Uterus (tissue), 4 donors: ENCODE data around the gene AP2B1. TPM values are rescaled to one million over a fixed set of nuclear protein-coding genes. Genes with fewer than 3 reads are reported as not detected.
A peak's percentile ranks its signal among the peaks of the same experiment; 100 is the strongest.
"Not testable (repeated sequence)": the region's sequence is repeated elsewhere in the genome, so short reads cannot be mapped to it uniquely, and the experiment has no call there.

Experiments
- DNase-seq, 2 donors: peaks; one replicate each; pipeline ENCODE4 v3.0.0-alpha.2; 2019 to 2020
- H3K27ac ChIP-seq, 2 donors: fragments of 200-600 bp; sonication (generic); 1 replicate in 1 of 2; 2 replicates in 1 of 2; pipeline ENCODE4 v1.5.1; 2016 to 2018
- H3K27me3 ChIP-seq, 2 donors: fragments of 200-600 bp; sonication (generic); one replicate each; pipeline ENCODE4 v1.5.1; 2018 to 2019; ENCODE audit warnings: control low read depth in 1 of 2
- H3K36me3 ChIP-seq, 2 donors: fragments of 200-600 bp; sonication (generic); one replicate each; pipeline ENCODE4 v1.5.1; 2019; ENCODE audit warnings: control low read depth in 1 of 2
- H3K4me1 ChIP-seq, 2 donors: fragments of 200-600 bp; sonication (generic); one replicate each; pipeline ENCODE4 v1.5.1; 2018 to 2019; ENCODE audit warnings: control low read depth in 1 of 2
- H3K4me3 ChIP-seq, 2 donors: fragments of 200-600 bp; sonication (generic); 1 replicate in 1 of 2; 2 replicates in 1 of 2; pipeline ENCODE4 v1.5.1; 2018 to 2019; ENCODE audit warnings: mild to moderate bottlenecking in 1 of 2
- H3K9me3 ChIP-seq, 2 donors: fragments of 200-600 bp; sonication (generic); one replicate each; pipeline ENCODE4 v1.5.1; 2019; ENCODE audit warnings: control low read depth in 1 of 2
- CTCF ChIP-seq, 4 experiments: fragments of 200-600 bp in 2 of 4; fragments of 450-650 bp in 2 of 4; sonication (generic) in 2 of 4; IDR thresholded peaks; one replicate each; pipeline ENCODE4 v1.5.1; 2016 to 2019; ENCODE audit warnings: antibody characterized with exemption in 4 of 4, mild to moderate bottlenecking in 2 of 4, moderate library complexity in 1 of 4
- POLR2A ChIP-seq, 2 donors: fragments of 450-650 bp; IDR thresholded peaks; one replicate each; pipeline ENCODE4 v1.6.1; 2016; ENCODE audit warnings: antibody characterized with exemption in 2 of 2, mild to moderate bottlenecking in 1 of 2, moderate library complexity in 1 of 2
- intact Hi-C: fragments of 100-400 bp; cut with DNase I; formaldehyde crosslinking; loops from one replicate; pipeline ENCODE4 v1.15.1; 2023; ENCODE audit warnings: low total_unique reads
- total RNA-seq, 4 donors: library from RNA; depleted of rRNA in 3 of 4; stranded (reverse); fragments of >200 nt in 3 of 4; gene quantifications; one replicate each; pipeline versions ENCODE4 v1.1.0 to v1.2.4, GENCODE V29; 2014 to 2023
- donor health status: DM: yes; HTN: yes; CAD: no.

Gene AP2B1
- total RNA-seq, 4 donors from 2014 or later = 40.7 to 124 (median 61.5) TPM

- TF ChIP-seq CTCF (IDR thresholded peaks at IDR 0.05) = no peak
- no peak for TF ChIP-seq POLR2A (IDR thresholded peaks at IDR 0.05)
- Histone ChIP-seq H3K9me3 (no peaks in the 10 kb centered on the region), H3K4me3 (no peak overlapping the region), H3K36me3 (no peaks in the 10 kb centered on the region), H3K4me1 (no peaks in the 10 kb centered on the region), H3K27ac (no peak overlapping the region), H3K27me3 (no peaks in the 10 kb centered on the region)
- intact Hi-C loops = no loop called here
- no peak for DNase-seq
Observed at GRCh38 chr17:35557353-35557752, 29.8 kb upstream of the AP2B1 start.

GRCh38 chr17:35559495-35560210 lies 27.5 kb upstream of the AP2B1 start:
- DNase-seq = no peak
- intact Hi-C loops = no loop called here
- no peak for TF ChIP-seq POLR2A (IDR thresholded peaks at IDR 0.05)
- TF ChIP-seq CTCF (IDR thresholded peaks at IDR 0.05) = no peak
- no peak overlapping the region for H3K4me3 ChIP-seq
- no peaks in the 10 kb centered on the region for H3K27me3 ChIP-seq
- H3K36me3 ChIP-seq = no peaks in the 10 kb centered on the region
- no peaks in the 10 kb centered on the region for H3K9me3 ChIP-seq
- no peak overlapping the region for H3K27ac ChIP-seq
- no peaks in the 10 kb centered on the region for H3K4me1 ChIP-seq

GRCh38 chr17:35560703-35561102 lies 26.4 kb upstream of the AP2B1 start, which contains the start of gene SLFN14:
TSS of gene SLFN14 (minus strand) at chr17:35560819. CDS start at chr17:35558062, 2,757 bp downstream.
- DNase-seq = no peak
- intact Hi-C loops = no loop called here
- no peaks in the 10 kb centered on the region for H3K27me3 ChIP-seq
- no peaks in the 10 kb centered on the region for H3K36me3 ChIP-seq
- no peaks in the 10 kb centered on the region for H3K9me3 ChIP-seq
- H3K27ac ChIP-seq = no peak within 1 kb of the TSS
- TF ChIP-seq CTCF (IDR thresholded peaks at IDR 0.05) (no peak), POLR2A (IDR thresholded peaks at IDR 0.05) (no peak)
- H3K4me1 ChIP-seq = no peaks in the 10 kb centered on the region
- H3K4me3 ChIP-seq = no peak within 1 kb of the TSS

GRCh38 chr17:35563181-35563580 lies 23.9 kb upstream of the AP2B1 start:
- H3K9me3 ChIP-seq, H3K4me1 ChIP-seq, H3K4me3 ChIP-seq, DNase-seq, H3K27ac ChIP-seq, intact Hi-C loops, H3K27me3 ChIP-seq, H3K36me3 ChIP-seq: not testable (repeated sequence)

GRCh38 chr17:35566968-35567367 lies 20.2 kb upstream of the AP2B1 start:
- H3K4me1 ChIP-seq = peaks cover 9 to 11% of the 10 kb centered on the region in 2 donors
- no peak for TF ChIP-seq POLR2A (IDR thresholded peaks at IDR 0.05)
- TF ChIP-seq CTCF (IDR thresholded peaks at IDR 0.05) = no peak
- peak in 1 of 2 donors; percentile 19 for DNase-seq
- intact Hi-C loops = no loop called here
- no peaks in the 10 kb centered on the region for H3K9me3 ChIP-seq
- H3K4me3 ChIP-seq = peak overlapping the region; percentile 69 to 81
- no peaks in the 10 kb centered on the region for H3K27me3 ChIP-seq
- H3K36me3 ChIP-seq = no peaks in the 10 kb centered on the region
- H3K27ac ChIP-seq = peak overlapping the region in 1 of 2 donors; percentile 70
